Stimulated activated CD4-positive, alpha-beta T cell treated with anti-CD3 and anti-CD28 coated beads, Interleukin-4, amount 100 ng/mL, for 48 hours (primary cell): ENCODE data around the gene ENPEP.
"Not testable (repeated sequence)": the region's sequence is repeated elsewhere in the genome, so short reads cannot be mapped to it uniquely, and the experiment has no call there.

Experiments used
- DNase-seq, 2 donors: peaks; one replicate each; pipeline ENCODE4 v3.0.0-alpha.2; 2020; ENCODE audit warnings: low read depth in 2 of 2

The ENPEP gene

GRCh38 chr4:110475881-110476818 lies at the start of gene ENPEP:
Gene ENPEP, plus strand, starts transcription at chr4:110476155. Its CDS starts 260 bp downstream, at chr4:110476415.
- DNase-seq = no peak

DNA sequence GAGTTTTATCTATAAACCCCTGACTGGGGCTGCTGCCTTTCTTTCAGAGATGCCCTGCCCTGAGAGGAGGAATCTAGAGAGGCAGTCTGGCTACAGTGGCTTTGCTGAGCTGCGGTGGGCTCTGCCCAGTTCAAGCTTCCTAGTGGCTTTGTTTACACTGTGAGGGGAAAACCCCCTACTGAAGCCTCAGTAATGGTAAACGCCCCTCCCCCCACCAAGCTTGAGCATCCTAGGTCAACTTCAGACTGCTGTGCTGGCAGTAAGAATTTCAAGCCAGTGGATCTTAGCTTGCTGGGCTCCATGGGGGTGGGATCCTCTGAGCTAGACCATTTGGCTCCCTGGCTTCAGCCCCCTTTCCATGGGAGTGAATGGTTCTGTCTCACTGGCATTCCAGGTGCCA lies 44.1 kb upstream of the ENPEP start:
- not testable (repeated sequence) for DNase-seq

- not testable (repeated sequence) for DNase-seq
Observed at GRCh38 chr4:110437292-110437691, 38.7 kb upstream of the ENPEP start.

- not testable (repeated sequence) for DNase-seq
Observed at GRCh38 chr4:110439209-110439608, 36.7 kb upstream of the ENPEP start.

DNA sequence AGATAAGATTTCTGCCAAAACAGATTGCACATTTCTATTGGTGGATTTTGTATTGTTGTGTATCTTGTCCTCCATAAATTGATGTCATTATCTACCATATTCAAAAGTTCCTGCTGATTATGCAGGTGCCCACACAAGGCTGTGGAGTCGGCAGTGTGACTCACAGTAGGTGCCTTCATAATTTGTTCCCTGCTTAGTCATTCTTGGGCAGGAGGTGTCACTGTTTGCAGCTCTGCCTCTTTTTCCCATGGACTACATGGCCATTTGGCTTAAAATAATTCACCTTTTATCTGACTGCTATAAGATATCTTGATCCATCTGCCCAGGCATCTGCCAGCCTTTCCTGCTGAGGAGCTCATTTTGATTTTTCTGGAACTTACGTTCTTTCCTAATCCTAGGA lies 33.6 kb upstream of the ENPEP start:
- no peak for DNase-seq

GRCh38 chr4:110442788-110443187 lies 33.2 kb upstream of the ENPEP start:
- no peak for DNase-seq

GRCh38 chr4:110449947-110450346 lies 26.0 kb upstream of the ENPEP start:
- DNase-seq = no peak

GRCh38 chr4:110452546-110452945 lies 23.4 kb upstream of the ENPEP start:
- DNase-seq = no peak

- DNase-seq = no peak
Observed at GRCh38 chr4:110454441-110454840, 21.5 kb upstream of the ENPEP start.

DNA sequence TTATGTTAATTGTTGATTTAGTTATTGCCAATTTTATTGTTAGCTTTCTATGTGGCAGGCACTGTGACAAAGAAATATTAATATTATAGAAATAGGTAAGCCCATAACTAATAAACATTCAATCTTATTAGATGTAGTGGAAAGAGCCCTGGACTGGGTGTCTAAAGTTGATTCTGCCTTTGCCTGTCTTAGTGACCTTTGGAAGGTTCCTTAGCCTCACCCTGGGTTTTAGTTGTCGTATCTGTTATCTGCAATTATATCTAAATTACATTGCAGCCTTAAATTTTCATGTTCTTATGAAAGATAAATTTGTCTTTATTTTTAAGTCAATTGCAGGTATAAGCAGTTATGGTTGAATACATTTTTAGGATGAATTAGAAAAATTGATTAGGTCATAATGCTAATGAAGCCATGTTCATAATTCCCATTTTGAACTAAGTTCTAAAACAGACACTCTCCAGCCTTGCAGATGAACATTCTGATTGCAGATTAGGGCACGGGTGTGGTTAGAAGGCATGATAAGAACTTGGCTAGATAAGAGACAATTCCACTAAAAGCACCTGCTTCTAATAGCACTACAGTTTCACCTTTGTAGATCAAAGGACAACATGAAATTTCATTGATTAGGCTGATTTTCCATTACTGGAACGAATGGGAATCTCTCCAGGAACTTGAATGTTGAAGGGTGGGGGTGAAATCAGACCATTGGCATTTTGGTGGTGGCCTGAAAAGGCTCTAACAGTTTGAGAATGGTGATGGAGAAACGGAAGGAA lies 17.3 kb upstream of the ENPEP start:
- no peak for DNase-seq

- DNase-seq = no peak
Observed at GRCh38 chr4:110460074-110460746, 15.7 kb upstream of the ENPEP start.

- DNase-seq = no peak
Observed at GRCh38 chr4:110467400-110467799, 8.6 kb upstream of the ENPEP start.

- no peak for DNase-seq
Observed at GRCh38 chr4:110472583-110473329, 3.2 kb upstream of the ENPEP start.

- DNase-seq = no peak
Observed at GRCh38 chr4:110474481-110474880, 1.5 kb upstream of the ENPEP start.

- DNase-seq = not testable (repeated sequence)
Observed at GRCh38 chr4:110475080-110475479, 875 bp upstream of the ENPEP start.

GRCh38 chr4:110477836-110478235 lies 1.9 kb downstream of the ENPEP start:
- no peak for DNase-seq

DNA sequence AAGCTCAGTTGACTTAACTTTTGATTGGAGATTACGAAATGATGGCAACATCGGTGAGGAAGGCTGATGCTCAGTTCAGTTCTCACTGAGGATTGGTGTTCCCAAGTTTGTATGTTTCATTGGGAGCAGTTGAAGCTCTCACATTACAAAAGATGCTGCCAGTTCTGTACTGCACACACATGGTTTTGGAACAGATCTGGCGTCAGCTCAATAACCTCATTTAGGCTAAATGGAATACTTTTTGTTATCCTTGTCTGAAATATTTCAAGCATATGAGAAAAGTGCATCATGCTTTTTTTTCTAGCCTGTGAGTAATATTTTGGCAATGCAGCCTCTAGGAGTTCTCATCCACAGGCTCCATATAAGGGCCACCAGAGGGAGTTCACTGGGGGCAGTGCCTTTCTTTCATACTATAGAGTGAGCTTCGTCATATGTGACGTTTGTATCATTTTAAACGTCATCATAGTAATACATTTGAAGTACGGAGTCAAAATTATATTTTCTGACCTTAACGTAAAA lies 4.1 kb downstream of the ENPEP start:
- no peak for DNase-seq

DNA sequence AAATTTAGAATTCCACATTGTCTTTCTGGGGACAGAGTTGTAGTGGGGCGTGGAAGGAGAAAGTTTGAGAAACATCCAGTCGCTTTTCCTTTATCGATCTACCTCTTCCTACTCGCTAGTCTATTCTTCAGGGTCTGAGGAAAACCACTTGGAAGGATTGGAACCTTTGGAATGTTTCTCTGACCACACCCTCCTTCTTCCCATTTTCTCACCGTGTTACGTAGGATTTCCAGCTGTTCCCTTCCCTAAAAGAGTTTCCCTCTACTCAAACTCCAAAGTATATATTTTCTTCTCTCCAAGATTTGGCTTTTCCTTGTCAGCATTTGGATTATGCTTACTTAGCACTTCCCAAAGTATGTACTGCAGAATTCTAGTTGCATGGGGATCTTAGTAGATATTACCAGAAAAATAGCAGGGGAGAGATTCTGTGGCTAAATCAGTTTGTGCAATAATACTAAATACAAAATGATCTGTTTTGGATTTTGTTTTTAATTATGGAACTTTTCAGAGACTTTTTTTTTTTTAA lies 4.9 kb downstream of the ENPEP start:
- no peak for DNase-seq

DNA sequence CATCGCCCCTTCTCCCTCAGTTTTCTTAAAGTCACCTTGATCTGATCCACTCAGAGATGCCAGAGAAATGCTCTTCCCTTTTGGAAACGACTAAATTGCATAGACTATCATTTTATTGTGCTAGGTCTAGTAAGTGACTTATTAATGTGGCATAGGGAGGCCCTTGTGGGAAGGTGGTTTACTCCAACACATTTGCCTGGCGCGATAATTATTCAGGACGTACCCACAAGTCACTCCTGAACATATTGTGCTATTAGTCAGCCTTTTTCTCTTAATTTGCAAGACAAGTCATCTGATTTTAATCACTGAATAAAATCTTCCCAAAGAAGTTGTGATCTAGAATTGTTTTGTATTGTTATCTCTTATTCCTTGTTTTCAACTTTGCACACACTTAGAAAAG lies 7.6 kb downstream of the ENPEP start:
- no peak for DNase-seq

DNA sequence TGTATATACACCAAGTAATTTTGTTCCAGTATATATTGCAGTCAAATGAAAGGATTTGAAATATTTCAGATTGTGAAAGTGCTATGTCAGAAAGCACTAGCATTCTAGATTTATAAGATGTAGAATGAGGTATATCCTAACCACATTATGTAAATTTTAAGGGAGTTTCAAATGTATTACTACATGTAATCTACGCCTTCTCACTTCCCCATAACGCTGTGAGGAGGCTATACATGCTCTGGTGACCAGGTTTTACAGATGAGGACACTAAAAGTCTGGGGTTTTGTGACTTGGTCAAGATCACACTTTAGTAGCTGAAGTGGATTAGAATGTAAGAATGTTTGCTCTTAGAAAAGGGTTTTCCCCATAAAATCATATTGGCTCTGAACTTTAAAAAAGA lies 8.1 kb downstream of the ENPEP start:
- DNase-seq = no peak

GRCh38 chr4:110484767-110485166 lies 8.8 kb downstream of the ENPEP start:
- no peak for DNase-seq
